Measurements from ENCODE around the gene SLC2A11. TPM values are rescaled to one million over a fixed set of nuclear protein-coding genes. Genes with fewer than 3 reads are reported as not detected.

Gene SLC2A11
- total RNA-seq, 2 experiments from 2014 or later, result 8.0 to 8.6 TPM

DNA sequence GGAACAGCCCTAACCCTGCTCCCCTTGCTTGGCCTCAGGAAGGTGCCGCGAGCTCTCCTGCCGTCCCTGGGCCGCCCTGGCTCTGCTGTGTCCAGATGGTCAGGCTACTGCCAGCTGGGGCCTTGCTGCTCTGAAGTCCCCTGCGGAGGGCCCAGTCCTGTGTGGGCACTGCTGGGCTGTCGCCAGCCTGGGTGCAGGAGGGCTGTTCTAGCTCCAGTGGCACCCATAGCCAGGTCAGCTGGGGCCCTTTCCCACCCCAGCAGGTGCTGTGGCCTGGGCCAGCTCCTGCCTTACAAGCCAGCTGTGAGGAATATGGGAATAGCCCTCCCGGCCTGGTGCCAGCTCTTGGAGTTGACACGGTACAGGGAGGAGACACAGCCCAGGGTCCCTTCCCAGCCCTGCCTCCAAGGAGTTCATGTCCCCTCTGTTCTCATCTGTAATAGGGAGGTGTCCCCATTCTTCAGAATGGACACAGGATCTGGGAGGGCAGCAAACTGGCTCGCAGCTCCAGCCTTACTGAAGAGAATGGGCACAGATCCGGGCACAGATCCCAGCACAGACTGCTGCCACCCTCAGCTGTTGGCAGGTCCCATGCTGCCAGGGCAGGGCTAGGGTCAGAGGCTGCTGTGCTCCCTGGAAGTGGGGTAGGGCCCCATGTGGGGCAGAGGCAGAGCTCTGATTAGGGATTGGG, 22.7 kb upstream of the SLC2A11 start:
- Mint-ChIP-seq H3K27ac (no peak overlapping the region), H3K9me3 (no peaks in the 10 kb centered on the region), H3K36me3 (ENCODE audit: low read depth) (peaks cover 9% of the 10 kb centered on the region), H3K4me3 (no peak overlapping the region), H3K27me3 (peaks cover 2% of the 10 kb centered on the region), H3K4me1 (ENCODE audit: low read depth) (peaks cover 19% of the 10 kb centered on the region)
- intact Hi-C loops (cut with micrococcal nuclease), result loop anchor here (5.0 kb wide), 1 partner anchor 63 kb away; the partner anchor contains the start of gene MMP11
- DNase-seq, result no peak
- CTCF ChIA-PET, result interaction anchor here (1.1 to 1.8 kb wide), 3 partner anchors 15 to 244 kb away, joined by 3 to 8 read pairs (median 4); partner anchors contain the start of gene SLC2A11
- ATAC-seq, result no peak
- POLR2A ChIA-PET, result interaction anchor here (0.8 kb wide), 1 partner anchor 39 kb away, joined by 4 read pairs; no protein-coding TSS in a partner anchor
- TF ChIP-seq, protein P1, sequence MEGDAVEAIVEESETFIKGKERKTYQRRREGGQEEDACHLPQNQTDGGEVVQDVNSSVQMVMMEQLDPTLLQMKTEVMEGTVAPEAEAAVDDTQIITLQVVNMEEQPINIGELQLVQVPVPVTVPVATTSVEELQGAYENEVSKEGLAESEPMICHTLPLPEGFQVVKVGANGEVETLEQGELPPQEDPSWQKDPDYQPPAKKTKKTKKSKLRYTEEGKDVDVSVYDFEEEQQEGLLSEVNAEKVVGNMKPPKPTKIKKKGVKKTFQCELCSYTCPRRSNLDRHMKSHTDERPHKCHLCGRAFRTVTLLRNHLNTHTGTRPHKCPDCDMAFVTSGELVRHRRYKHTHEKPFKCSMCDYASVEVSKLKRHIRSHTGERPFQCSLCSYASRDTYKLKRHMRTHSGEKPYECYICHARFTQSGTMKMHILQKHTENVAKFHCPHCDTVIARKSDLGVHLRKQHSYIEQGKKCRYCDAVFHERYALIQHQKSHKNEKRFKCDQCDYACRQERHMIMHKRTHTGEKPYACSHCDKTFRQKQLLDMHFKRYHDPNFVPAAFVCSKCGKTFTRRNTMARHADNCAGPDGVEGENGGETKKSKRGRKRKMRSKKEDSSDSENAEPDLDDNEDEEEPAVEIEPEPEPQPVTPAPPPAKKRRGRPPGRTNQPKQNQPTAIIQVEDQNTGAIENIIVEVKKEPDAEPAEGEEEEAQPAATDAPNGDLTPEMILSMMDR (IDR thresholded peaks at IDR 0.05), result no peak

DNA sequence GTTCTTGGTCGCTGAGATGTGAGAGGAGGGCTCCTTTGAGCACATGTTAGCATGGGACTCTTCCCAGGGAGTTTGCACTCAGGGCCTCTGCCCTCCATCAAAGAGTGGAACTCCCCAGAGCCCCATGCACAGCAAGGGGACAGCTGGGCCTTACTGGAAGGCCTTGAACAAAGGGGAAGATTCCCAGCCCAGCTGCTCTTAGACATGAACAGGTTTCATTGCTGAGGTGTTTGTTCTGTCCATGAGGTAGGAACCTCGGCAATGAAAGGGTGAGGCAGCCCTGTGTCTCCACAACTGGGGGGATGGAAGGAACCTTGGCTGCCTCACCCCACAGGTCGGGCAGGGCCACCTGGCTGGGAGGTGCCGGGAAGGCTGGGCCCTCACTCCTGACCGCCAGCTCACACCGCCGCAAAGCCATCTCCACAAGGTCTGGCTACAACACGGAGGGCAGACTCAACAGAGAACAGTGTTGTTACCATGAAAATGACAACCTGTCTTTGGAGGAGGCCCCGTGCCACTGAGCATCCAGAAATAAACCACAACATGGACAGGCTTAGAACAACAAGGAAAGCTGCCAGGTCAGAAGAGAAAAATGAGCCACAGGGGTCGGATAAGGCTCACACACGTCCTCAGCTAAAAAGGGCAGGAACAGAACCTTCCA, 22.1 kb upstream of the SLC2A11 start:
- intact Hi-C loops (cut with micrococcal nuclease), result loop anchor here (5.0 kb wide), 1 partner anchor 63 kb away; the partner anchor contains the start of gene MMP11
- no peak for DNase-seq
- Mint-ChIP-seq H3K4me3 (no peak overlapping the region), H3K27ac (no peak overlapping the region), H3K27me3 (peaks cover 2% of the 10 kb centered on the region), H3K4me1 (ENCODE audit: low read depth) (peaks cover 20% of the 10 kb centered on the region), H3K36me3 (ENCODE audit: low read depth) (peaks cover 6% of the 10 kb centered on the region), H3K9me3 (no peaks in the 10 kb centered on the region)
- CTCF ChIA-PET, result interaction anchor here (1.1 to 1.8 kb wide), 4 partner anchors 14 to 244 kb away, joined by 3 to 8 read pairs (median 4); partner anchors contain the start of gene SLC2A11
- ATAC-seq, result no peak
- TF ChIP-seq, protein P1 (IDR thresholded peaks at IDR 0.05), result no peak
- POLR2A ChIA-PET, result interaction anchor here (0.8 to 1.3 kb wide), 2 partner anchors 12 to 38 kb away, joined by 4 read pairs; no protein-coding TSS in a partner anchor

DNA sequence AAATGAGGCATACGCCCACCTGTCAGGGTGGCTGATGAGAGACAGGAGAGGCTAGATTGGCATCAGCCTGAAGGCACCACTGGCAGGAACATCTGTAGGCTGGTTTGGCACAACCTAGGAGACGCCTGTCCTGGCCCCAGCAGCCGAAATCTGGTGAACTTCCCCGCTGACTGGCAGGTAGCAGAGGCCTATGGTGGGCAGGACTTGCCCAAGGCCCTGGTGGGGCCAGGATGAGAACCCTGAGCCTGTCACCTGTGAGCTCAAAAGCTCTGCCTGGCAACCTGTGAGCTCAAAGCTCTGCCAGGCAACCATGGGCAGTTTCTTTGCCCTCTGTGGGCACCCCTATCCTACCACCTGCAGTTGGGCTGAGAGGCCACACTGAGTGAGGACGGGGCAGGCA, 21.4 kb upstream of the SLC2A11 start:
- Mint-ChIP-seq H3K27me3 (peaks cover 2% of the 10 kb centered on the region), H3K4me3 (no peak overlapping the region), H3K4me1 (ENCODE audit: low read depth) (peaks cover 20% of the 10 kb centered on the region), H3K27ac (no peak overlapping the region), H3K36me3 (ENCODE audit: low read depth) (peaks cover 2% of the 10 kb centered on the region), H3K9me3 (no peaks in the 10 kb centered on the region)
- ATAC-seq (no peak), DNase-seq (no peak)
- intact Hi-C loops (cut with micrococcal nuclease), result loop anchor here (5.0 kb wide), 1 partner anchor 64 kb away; the partner anchor contains the start of gene MMP11
- ChIA-PET POLR2A (interaction anchor here (0.8 to 1.3 kb wide), 3 partner anchors 12 to 60 kb away, joined by 3 to 4 read pairs (median 3); no protein-coding TSS in a partner anchor), CTCF (interaction anchor here (1.2 kb wide), 1 partner anchor 13 kb away, joined by 5 read pairs; no protein-coding TSS in a partner anchor)
- TF ChIP-seq, protein P1 (IDR thresholded peaks at IDR 0.05), result no peak

DNA sequence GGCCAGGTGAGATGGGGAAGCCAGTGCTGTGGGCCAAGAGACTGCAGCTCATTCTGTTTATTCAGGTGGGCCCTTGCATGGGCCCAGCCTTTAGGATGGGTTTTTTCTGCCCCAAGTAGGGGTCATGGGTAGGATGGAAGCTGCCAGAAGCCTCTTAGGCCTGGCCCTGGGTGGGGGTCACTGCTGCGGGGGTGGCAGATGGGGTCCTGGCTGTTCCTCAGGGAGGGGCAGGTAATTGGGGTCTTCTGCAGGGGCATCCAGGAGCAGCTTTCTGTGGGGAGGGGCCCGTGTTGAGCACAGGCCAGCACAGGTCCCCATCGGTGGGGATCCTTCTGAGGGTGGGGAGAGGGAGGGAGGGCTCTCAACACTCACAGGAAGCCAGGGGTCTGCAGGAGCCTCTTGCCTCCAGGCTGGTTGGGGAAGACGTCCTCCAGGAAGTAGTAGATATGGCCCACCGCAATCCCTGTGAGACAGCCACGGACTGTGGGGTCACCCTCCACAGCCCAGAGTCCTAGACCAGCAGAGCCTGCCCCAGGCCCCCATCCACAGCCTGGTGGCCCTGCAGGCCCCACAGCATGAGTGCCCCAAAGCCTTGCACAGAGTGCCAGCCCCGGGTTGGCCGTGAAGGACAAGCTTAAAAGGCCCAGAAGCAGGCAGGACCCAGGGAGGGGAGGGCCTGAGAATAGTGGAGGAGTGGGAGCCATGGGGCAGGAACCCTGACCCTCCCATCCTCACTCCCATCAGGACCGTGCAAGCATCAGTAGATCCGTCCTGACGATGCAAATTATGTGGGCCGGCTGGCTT, 20.8 kb upstream of the SLC2A11 start:
- no peak overlapping the region for H3K27ac Mint-ChIP-seq
- no peak for DNase-seq
- H3K36me3 Mint-ChIP-seq (ENCODE audit: low read depth), result peaks cover 2% of the 10 kb centered on the region
- peaks cover 20% of the 10 kb centered on the region for H3K4me1 Mint-ChIP-seq (ENCODE audit: low read depth)
- H3K4me3 Mint-ChIP-seq, result peak overlapping the region; percentile 81
- TF ChIP-seq, protein P1 (IDR thresholded peaks at IDR 0.05), result no peak
- no peak for ATAC-seq
- peaks cover 2% of the 10 kb centered on the region for H3K27me3 Mint-ChIP-seq
- intact Hi-C loops (cut with micrococcal nuclease), result loop anchor here (5.0 kb wide), 1 partner anchor 65 kb away; the partner anchor contains the start of gene MMP11
- ChIA-PET CTCF (interaction anchor here (1.2 kb wide), 1 partner anchor 13 kb away, joined by 5 read pairs; no protein-coding TSS in a partner anchor), POLR2A (interaction anchor here (0.8 to 1.3 kb wide), 4 partner anchors 11 to 59 kb away, joined by 3 to 4 read pairs (median 3); partner anchors contain the start of gene MIF)
- H3K9me3 Mint-ChIP-seq, result no peaks in the 10 kb centered on the region

Measured in activated CD8-positive, alpha-beta T cell treated with anti-CD3 and anti-CD28 coated beads for 36 hours (primary cell).